ENCODE results near the gene C1QL4.
"Not testable (repeated sequence)": the region's sequence is repeated elsewhere in the genome, so short reads cannot be mapped to it uniquely, and the experiment has no call there.

The C1QL4 gene

GRCh38 chr12:49323524-49324097, 13.4 kb downstream of the C1QL4 start:
- DNase-seq (ENCODE audit: low read depth, low spot score), result no peak
- Histone ChIP-seq H3K36me3 (ENCODE audit: insufficient read depth, insufficient read length, low read length) (peaks cover 42% of the 10 kb centered on the region), H3K27me3 (ENCODE audit: insufficient read depth, insufficient read length) (no peaks in the 10 kb centered on the region), H3K9me3 (ENCODE audit: insufficient read depth, low read length) (no peaks in the 10 kb centered on the region), H3K4me3 (ENCODE audit: insufficient read length, low read depth) (peak overlapping the region; percentile 94), H3K4me1 (ENCODE audit: insufficient read depth, insufficient read length) (peaks cover 4% of the 10 kb centered on the region), H3K9ac (ENCODE audit: insufficient read length, low read depth) (peak overlapping the region; percentile 92)
- TF ChIP-seq SUZ12 (IDR thresholded peaks at IDR 0.05; ENCODE audit: extremely low read depth, insufficient read depth, insufficient read length), result no peak
- no peak for TF ChIP-seq ZNF274 (IDR thresholded peaks at IDR 0.05; ENCODE audit: low read depth, low read length)
- TF ChIP-seq YY1 (IDR thresholded peaks at IDR 0.05; ENCODE audit: insufficient read depth, insufficient read length), result no peak

- TF ChIP-seq YY1 (IDR thresholded peaks at IDR 0.05; ENCODE audit: insufficient read depth, insufficient read length) (peak; percentile 36), ZNF274 (IDR thresholded peaks at IDR 0.05; ENCODE audit: low read depth, low read length) (no peak), SUZ12 (IDR thresholded peaks at IDR 0.05; ENCODE audit: extremely low read depth, insufficient read depth, insufficient read length) (no peak)
- H3K4me1 ChIP-seq (ENCODE audit: insufficient read depth, insufficient read length), result peaks cover 4% of the 10 kb centered on the region
- peak within 1 kb of the TSS; percentile 92 for H3K9ac ChIP-seq (ENCODE audit: insufficient read length, low read depth)
- peaks cover 41% of the 10 kb centered on the region for H3K36me3 ChIP-seq (ENCODE audit: insufficient read depth, insufficient read length, low read length)
- H3K4me3 ChIP-seq (ENCODE audit: insufficient read length, low read depth), result peak within 1 kb of the TSS; percentile 94
- H3K9me3 ChIP-seq (ENCODE audit: insufficient read depth, low read length), result no peaks in the 10 kb centered on the region
- no peaks in the 10 kb centered on the region for H3K27me3 ChIP-seq (ENCODE audit: insufficient read depth, insufficient read length)
- peak; percentile 98 for DNase-seq (ENCODE audit: low read depth, low spot score)
These were observed 14.1 kb downstream of the C1QL4 start, which contains the start of gene TROAP for GRCh38 chr12:49322708-49323523. TSS of gene TROAP (plus strand) at chr12:49323255. CDS start at chr12:49323609, 354 bp downstream.

- TF ChIP-seq ZNF274 (IDR thresholded peaks at IDR 0.05; ENCODE audit: low read depth, low read length) (no peak), YY1 (IDR thresholded peaks at IDR 0.05; ENCODE audit: insufficient read depth, insufficient read length) (no peak), SUZ12 (IDR thresholded peaks at IDR 0.05; ENCODE audit: extremely low read depth, insufficient read depth, insufficient read length) (no peak)
These were observed 14.7 kb downstream of the C1QL4 start for GRCh38 chr12:49322367-49322707.

GRCh38 chr12:49320411-49321103, 16.4 kb downstream of the C1QL4 start:
- H3K4me1 ChIP-seq (ENCODE audit: insufficient read depth, insufficient read length); H3K4me3 ChIP-seq (ENCODE audit: insufficient read length, low read depth); H3K27me3 ChIP-seq (ENCODE audit: insufficient read depth, insufficient read length); H3K9me3 ChIP-seq (ENCODE audit: insufficient read depth, low read length); DNase-seq (ENCODE audit: low read depth, low spot score); H3K9ac ChIP-seq (ENCODE audit: insufficient read length, low read depth): not testable (repeated sequence)
- peaks cover 19% of the 10 kb centered on the region for H3K36me3 ChIP-seq (ENCODE audit: insufficient read depth, insufficient read length, low read length)

More at GRCh38 chr12:49322367-49322707, 14.7 kb downstream of the C1QL4 start:
- H3K4me3 ChIP-seq (ENCODE audit: insufficient read length, low read depth), result peak overlapping the region; percentile 66
- peaks cover 4% of the 10 kb centered on the region for H3K4me1 ChIP-seq (ENCODE audit: insufficient read depth, insufficient read length)
- no peaks in the 10 kb centered on the region for H3K27me3 ChIP-seq (ENCODE audit: insufficient read depth, insufficient read length)
- no peak for DNase-seq (ENCODE audit: low read depth, low spot score)
- H3K36me3 ChIP-seq (ENCODE audit: insufficient read depth, insufficient read length, low read length), result peaks cover 36% of the 10 kb centered on the region
- H3K9me3 ChIP-seq (ENCODE audit: insufficient read depth, low read length), result no peaks in the 10 kb centered on the region
- H3K9ac ChIP-seq (ENCODE audit: insufficient read length, low read depth), result peak overlapping the region; percentile 83

- DNase-seq (ENCODE audit: low read depth, low spot score); H3K4me1 ChIP-seq (ENCODE audit: insufficient read depth, insufficient read length); H3K27me3 ChIP-seq (ENCODE audit: insufficient read depth, insufficient read length): not testable (repeated sequence)
These were observed 19.9 kb downstream of the C1QL4 start for GRCh38 chr12:49317118-49317517.

GRCh38 chr12:49314811-49315210, 22.2 kb downstream of the C1QL4 start:
- Histone ChIP-seq H3K9ac (ENCODE audit: insufficient read length, low read depth) (no peak overlapping the region), H3K27me3 (ENCODE audit: insufficient read depth, insufficient read length) (no peaks in the 10 kb centered on the region), H3K4me1 (ENCODE audit: insufficient read depth, insufficient read length) (no peaks in the 10 kb centered on the region), H3K9me3 (ENCODE audit: insufficient read depth, low read length) (no peaks in the 10 kb centered on the region), H3K36me3 (ENCODE audit: insufficient read depth, insufficient read length, low read length) (no peaks in the 10 kb centered on the region), H3K4me3 (ENCODE audit: insufficient read length, low read depth) (no peak overlapping the region)
- TF ChIP-seq YY1 (IDR thresholded peaks at IDR 0.05; ENCODE audit: insufficient read depth, insufficient read length) (no peak), ZNF274 (IDR thresholded peaks at IDR 0.05; ENCODE audit: low read depth, low read length) (no peak), SUZ12 (IDR thresholded peaks at IDR 0.05; ENCODE audit: extremely low read depth, insufficient read depth, insufficient read length) (no peak)
- no peak for DNase-seq (ENCODE audit: low read depth, low spot score)

More at GRCh38 chr12:49317118-49317517, 19.9 kb downstream of the C1QL4 start:
- not testable (repeated sequence) for H3K4me3 ChIP-seq (ENCODE audit: insufficient read length, low read depth); H3K9me3 ChIP-seq (ENCODE audit: insufficient read depth, low read length); H3K36me3 ChIP-seq (ENCODE audit: insufficient read depth, insufficient read length, low read length); H3K9ac ChIP-seq (ENCODE audit: insufficient read length, low read depth)

GRCh38 chr12:49310451-49311000, 26.5 kb downstream of the C1QL4 start:
- not testable (repeated sequence) for H3K9ac ChIP-seq (ENCODE audit: insufficient read length, low read depth); H3K9me3 ChIP-seq (ENCODE audit: insufficient read depth, low read length); H3K4me1 ChIP-seq (ENCODE audit: insufficient read depth, insufficient read length); H3K36me3 ChIP-seq (ENCODE audit: insufficient read depth, insufficient read length, low read length); H3K27me3 ChIP-seq (ENCODE audit: insufficient read depth, insufficient read length); DNase-seq (ENCODE audit: low read depth, low spot score); H3K4me3 ChIP-seq (ENCODE audit: insufficient read length, low read depth)

All from NT2/D1 (cell line).